AG04449 (cell line): ENCODE measurements around the gene CEBPA.

Source experiments
- CTCF ChIA-PET: fragments of 350-600 bp; formaldehyde crosslinking; extraction: SDS; loops from one replicate; lab custom pipeline; 2021; ENCODE audit warnings: antibody characterized with exemption; lab: Yijun Ruan, JAX
- POLR2A ChIA-PET: fragments of 400-600, 350-600 bp; formaldehyde crosslinking; extraction: SDS; loops from one replicate; lab custom pipeline; 2020; ENCODE audit warnings: antibody characterized with exemption, inconsistent platforms; lab: Yijun Ruan, JAX
- DNase-seq: peaks from one replicate; pipeline ENCODE4 v3.0.0-alpha.2; 2010; ENCODE audit warnings: low read depth, low spot score
- H3K4me3 ChIP-seq: 2 replicates; pipeline ENCODE4 v1.5.1; 2011; ENCODE audit warnings: low read depth, mild to moderate bottlenecking, control low read depth, low read length
- CTCF ChIP-seq: IDR thresholded peaks from one replicate; pipeline ENCODE4 v1.5.1; 2011; ENCODE audit warnings: mild to moderate bottlenecking, moderate library complexity, low read length, control low read depth, inconsistent platforms; ENCODE audit not compliant: insufficient read depth; ENCODE audit errors: missing control alignments

The CEBPA gene

DNA sequence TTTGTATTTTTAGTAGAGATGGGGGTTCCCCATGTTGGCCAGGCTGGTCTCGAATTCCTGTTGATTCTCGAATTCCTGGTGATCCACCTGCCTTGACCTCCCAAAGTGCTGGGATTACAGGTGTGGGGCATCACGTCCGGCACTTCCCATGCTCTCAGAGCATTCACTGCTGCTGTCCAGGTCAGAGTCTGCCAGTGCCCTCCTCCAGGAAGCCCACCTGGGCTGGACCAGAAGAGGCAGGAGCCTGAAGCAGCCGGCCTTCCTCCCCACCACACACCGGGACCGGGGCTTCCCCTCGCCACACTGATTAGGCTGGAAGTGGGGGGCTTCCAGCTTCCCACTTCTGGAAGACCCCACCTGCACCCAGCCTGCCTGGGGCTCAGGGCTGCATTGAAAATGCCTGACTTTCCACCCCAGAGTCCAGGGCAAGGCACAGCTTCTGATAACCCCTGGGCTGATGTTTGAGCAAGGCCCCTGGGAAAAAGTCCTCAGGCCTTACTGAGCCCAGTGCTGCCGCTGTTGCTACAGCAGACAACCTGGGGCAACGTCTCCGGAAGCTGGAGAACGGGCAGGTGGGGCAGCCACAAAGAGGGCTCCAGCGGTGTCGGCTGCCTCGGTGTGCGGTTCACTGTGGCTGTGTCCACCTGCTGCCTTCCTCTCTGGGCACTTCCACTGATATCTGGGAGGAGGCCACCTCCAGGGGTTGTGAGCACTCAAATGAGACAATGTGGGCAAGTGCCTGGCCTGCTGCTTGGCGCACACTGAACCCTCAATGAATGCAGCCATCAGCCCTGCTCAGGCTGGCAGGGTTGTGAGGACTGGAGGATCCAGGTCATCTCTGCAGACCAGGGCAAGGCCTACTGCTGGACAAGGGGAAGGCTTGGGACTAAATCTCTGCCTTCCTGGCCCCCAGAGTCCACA is 22.6 kb downstream of the CEBPA start:
- POLR2A ChIA-PET: interaction anchor here (0.7 kb wide), 1 partner anchor 15 kb away, joined by 3 read pairs; no protein-coding TSS in a partner anchor
- DNase-seq: no peak
- CTCF ChIA-PET: interaction anchor here (0.9 kb wide), 1 partner anchor 7 kb away, joined by 4 read pairs; no protein-coding TSS in a partner anchor
- no peak overlapping the region for H3K4me3 ChIP-seq
- TF ChIP-seq CTCF: no peak

GRCh38 chr19:33278403-33279269 is 23.7 kb downstream of the CEBPA start:
- no peak overlapping the region for H3K4me3 ChIP-seq
- ChIA-PET POLR2A (no interaction called here), CTCF (interaction anchor here (0.9 to 1.1 kb wide), 2 partner anchors 9 to 24 kb away, joined by 4 read pairs; partner anchors contain the start of gene CEBPA)
- no peak for TF ChIP-seq CTCF
- no peak for DNase-seq

DNA sequence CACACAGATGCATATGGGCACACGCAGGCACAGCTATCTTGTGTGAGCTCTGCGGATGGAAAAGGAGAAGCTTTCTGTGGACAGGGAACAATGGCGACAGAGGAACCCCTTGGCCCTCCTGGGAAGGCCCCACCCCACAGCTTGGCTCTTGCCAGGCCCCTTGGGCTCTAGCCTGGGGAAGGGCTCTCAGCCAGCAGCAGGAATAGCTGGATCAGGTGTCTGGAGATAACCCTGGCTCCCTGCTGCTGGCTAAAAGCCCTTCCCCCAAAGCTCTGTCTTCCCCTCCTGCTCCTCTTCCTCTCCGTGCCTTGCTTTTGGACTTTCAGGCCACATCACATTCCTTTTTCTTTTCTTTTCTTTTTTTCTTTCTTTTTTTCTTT is 24.3 kb downstream of the CEBPA start:
- TF ChIP-seq CTCF: no peak
- no peak for DNase-seq
- POLR2A ChIA-PET: no interaction called here
- no peak overlapping the region for H3K4me3 ChIP-seq
- CTCF ChIA-PET: interaction anchor here (1.1 kb wide), 1 partner anchor 25 kb away, joined by 4 read pairs; the partner anchor contains the start of gene CEBPA

GRCh38 chr19:33277434-33277833 is 24.9 kb downstream of the CEBPA start:
- DNase-seq: no peak
- CTCF ChIA-PET: interaction anchor here (1.1 kb wide), 1 partner anchor 25 kb away, joined by 4 read pairs; the partner anchor contains the start of gene CEBPA
- no peak for TF ChIP-seq CTCF
- H3K4me3 ChIP-seq: no peak overlapping the region
- POLR2A ChIA-PET: no interaction called here

DNA sequence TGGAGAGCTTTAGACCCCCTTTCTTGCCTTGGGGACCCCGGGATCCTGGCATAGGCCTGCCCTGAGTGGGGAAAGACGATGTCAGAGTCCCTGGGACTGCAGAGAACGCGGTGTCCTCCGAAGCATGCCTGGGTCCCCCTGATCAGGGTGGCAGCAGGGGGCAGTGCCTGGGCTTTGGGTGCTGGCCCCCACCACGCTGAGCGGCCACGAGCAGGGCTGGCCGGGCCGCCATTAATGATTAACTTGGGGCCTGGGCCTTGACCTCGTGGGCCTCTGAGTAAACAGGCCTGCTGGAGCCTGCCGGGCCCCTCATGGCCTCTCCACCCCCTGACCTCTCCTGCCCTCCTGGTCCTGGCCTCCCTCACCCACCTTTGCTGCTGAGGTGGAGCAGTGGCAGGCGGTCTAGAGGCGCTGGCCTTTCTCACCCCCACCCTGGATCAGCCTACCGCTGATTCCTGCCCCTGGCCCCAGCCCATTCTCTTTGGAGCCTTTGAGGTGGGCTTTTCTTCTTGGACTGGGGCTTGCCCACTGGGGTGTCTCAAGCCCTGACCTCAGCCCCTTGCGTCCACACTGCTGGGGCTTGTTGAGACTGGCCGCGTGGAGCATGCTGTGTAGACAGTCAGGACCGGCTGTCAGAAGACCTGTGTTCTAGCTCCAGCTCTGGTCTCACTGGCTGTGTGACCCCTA is 26.3 kb downstream of the CEBPA start:
- TF ChIP-seq CTCF: no peak

More for the DNA sequence above, 26.3 kb downstream of the CEBPA start:
- DNase-seq: no peak
- POLR2A ChIA-PET: no interaction called here
- CTCF ChIA-PET: no interaction called here
- no peak overlapping the region for H3K4me3 ChIP-seq
